IPS-15b (cell line): ENCODE measurements around the gene MTIF2.
A peak's percentile ranks its signal among the peaks of the same experiment; 100 is the strongest.

Source experiments
- H3K27me3 ChIP-seq: one replicate; pipeline ENCODE4 v1.6.1; 2013; ENCODE audit warnings: low read length; ENCODE audit not compliant: control insufficient read depth, insufficient read depth
- H3K36me3 ChIP-seq: one replicate; pipeline ENCODE4 v1.6.1; 2013; ENCODE audit warnings: low read length; ENCODE audit not compliant: control insufficient read depth, insufficient read depth
- H3K4me1 ChIP-seq: one replicate; pipeline ENCODE4 v1.6.1; 2013; ENCODE audit warnings: mild to moderate bottlenecking, low read length; ENCODE audit not compliant: control insufficient read depth, insufficient read depth
- H3K4me3 ChIP-seq: one replicate; pipeline ENCODE4 v1.5.1; 2013; ENCODE audit warnings: low read depth, low read length
- H3K9ac ChIP-seq: one replicate; pipeline ENCODE4 v1.6.1; 2013; ENCODE audit warnings: low read depth, mild to moderate bottlenecking, low read length
- H3K9me3 ChIP-seq: one replicate; pipeline ENCODE4 v1.6.1; 2013; ENCODE audit warnings: mild to moderate bottlenecking, low read length; ENCODE audit not compliant: control insufficient read depth, insufficient read depth

Gene MTIF2

DNA sequence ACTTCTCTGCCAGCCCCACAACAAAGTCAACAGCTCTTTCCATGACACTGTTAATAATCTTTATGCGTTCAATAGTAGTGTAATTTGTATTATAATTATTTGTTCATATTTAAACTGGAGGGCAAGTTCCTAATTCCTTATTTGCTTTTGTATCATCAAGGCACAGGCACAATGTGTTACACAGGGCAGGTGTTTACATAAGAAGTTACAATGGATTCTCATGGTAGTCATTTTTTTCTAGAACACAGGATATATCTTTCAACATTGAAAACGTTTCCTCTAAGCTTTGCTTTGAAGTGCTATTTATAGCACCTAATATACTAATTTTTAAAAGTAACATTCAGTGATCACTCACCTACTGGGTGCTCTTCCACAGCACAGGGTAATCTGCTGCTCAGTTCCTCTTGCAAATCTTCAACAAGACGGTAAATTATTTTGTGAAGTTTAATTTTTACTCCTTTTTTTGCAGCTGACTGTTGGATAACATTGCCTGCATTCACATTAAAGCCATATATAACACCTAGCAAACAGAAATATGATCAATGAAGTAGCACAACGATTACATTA is 29.3 kb downstream of the MTIF2 start:
- H3K9me3 ChIP-seq, result no peaks in the 10 kb centered on the region
- peaks cover 7% of the 10 kb centered on the region for H3K36me3 ChIP-seq
- no peak overlapping the region for H3K4me3 ChIP-seq
- H3K4me1 ChIP-seq, result no peaks in the 10 kb centered on the region
- no peaks in the 10 kb centered on the region for H3K27me3 ChIP-seq
- H3K9ac ChIP-seq, result no peak overlapping the region

DNA sequence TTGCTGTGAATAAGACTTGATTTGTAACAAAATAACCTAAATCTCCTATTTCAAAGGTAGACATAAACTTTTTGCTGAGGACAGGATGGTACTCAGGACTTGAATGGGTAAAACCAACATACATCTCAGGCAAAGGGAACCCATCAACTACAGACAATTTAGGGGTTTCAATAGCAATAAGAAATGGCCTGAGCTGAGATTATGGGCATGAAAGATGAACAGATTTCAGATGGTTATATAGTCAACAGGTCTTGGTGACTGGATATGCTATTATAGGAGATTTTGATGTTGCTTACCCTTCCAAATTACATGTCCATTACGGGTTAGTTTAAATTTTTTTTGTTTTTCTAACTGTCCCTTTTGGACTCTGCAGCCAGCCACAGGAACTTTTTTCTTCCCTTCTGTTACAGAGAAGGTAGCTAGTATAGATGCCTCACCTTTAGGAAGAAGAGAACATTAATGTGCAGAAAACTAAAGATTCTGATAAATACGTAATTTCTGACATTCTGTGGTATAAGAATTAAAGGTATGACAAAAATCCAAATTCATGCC is 32.0 kb downstream of the MTIF2 start:
- Histone ChIP-seq H3K36me3 (peaks cover 16% of the 10 kb centered on the region), H3K4me1 (no peaks in the 10 kb centered on the region), H3K4me3 (no peak overlapping the region), H3K27me3 (no peaks in the 10 kb centered on the region), H3K9me3 (no peaks in the 10 kb centered on the region), H3K9ac (no peak overlapping the region)

DNA sequence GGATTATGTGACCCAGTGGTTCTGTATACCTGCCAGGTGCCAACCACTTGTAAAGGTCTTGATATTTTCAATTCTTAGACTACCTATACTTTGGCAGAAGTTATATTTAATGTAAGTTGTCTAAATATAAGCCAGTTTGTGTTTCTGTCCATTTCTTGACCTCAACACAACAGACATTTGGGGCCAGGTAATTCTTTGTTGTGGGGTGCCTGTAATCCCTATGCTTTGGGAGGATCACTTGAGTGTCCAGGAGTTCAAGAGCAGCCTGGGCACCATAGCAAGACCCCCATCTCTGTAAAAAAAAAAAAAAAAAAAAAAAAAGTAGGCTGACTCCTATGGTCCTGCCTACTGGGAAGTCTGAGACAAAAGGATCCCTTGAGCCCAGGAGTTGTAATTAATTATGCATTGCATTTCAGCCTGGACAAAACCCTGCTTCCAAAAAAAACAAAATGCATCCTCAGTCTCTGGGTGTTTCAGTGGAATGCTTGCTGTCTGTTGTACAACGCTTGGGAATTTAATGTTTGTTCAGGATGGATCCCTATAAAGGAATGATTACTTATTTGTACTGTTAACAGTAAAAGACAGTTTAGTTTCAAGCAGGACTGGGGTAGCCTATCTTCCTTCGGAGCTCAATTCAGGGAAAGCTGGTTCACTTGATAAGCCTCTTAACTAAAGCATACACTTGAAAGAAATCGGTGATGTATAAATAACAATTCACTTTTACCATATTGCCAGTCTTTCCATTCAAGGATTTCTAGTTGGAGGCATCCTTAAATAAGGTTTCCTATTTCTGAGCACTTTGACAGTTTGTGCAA is 33.1 kb downstream of the MTIF2 start:
- H3K27me3 ChIP-seq, result no peaks in the 10 kb centered on the region
- H3K36me3 ChIP-seq, result peaks cover 16% of the 10 kb centered on the region
- H3K4me3 ChIP-seq, result no peak overlapping the region
- no peaks in the 10 kb centered on the region for H3K9me3 ChIP-seq
- no peaks in the 10 kb centered on the region for H3K4me1 ChIP-seq
- no peak overlapping the region for H3K9ac ChIP-seq

DNA sequence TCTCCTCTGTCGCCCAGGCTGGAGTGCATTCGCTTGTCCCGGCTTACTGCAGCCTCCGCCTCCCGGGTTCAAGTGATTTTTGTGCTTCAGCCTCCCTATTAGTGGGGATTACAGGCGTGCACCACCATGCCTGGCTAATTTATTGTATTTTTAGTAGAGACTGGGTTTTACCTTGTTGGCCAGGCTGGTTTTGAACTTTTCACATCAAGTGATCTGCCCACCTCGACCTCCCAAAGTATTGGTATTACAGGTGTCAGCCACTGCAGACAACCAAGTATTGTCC is 35.4 kb downstream of the MTIF2 start:
- Histone ChIP-seq H3K36me3 (peaks cover 16% of the 10 kb centered on the region), H3K9ac (peak overlapping the region; percentile 84), H3K4me3 (peak overlapping the region; percentile 98), H3K9me3 (no peaks in the 10 kb centered on the region), H3K27me3 (no peaks in the 10 kb centered on the region), H3K4me1 (no peaks in the 10 kb centered on the region)

DNA sequence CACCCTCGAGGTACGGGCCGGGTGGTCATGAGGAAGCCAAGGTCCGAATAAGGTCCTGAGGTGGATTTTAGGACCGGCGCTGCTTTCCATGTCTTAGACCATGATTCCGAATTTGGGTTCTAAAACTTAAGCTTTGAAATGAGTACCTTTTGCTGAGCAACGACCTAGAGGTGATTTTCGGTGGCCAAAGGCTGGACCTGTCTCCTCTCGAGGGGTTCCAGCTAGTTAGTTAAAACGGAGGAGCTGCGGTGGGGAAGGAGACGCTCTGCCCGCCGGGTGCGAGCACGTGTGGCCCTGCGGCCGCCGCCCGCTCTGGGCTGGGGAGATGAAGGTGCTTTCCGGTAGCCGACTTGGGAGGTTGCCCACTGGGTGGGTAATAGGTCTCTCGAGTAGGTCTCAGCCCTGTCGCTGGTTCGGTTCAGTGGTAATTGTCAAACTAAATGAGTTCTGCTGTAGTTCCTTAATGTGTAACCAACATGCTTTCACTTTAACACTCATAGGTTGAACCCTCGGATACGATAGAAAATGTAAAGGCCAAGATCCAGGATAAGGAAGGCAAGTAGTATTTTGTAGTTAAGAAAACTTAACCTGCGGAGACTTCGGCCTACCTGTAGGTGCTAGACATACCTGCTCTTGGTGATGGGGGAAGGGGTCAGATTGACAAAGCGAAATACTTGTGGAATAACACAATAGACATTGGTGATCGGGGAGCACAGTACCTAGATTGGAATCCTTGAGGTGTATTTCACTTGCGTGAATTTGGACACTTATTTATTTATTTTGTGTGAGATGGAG is 36.0 kb downstream of the MTIF2 start:
- peaks cover 16% of the 10 kb centered on the region for H3K36me3 ChIP-seq
- H3K9me3 ChIP-seq, result no peaks in the 10 kb centered on the region
- no peaks in the 10 kb centered on the region for H3K27me3 ChIP-seq
- peak overlapping the region; percentile 84 for H3K9ac ChIP-seq
- no peaks in the 10 kb centered on the region for H3K4me1 ChIP-seq
- peak overlapping the region; percentile 98 for H3K4me3 ChIP-seq

DNA sequence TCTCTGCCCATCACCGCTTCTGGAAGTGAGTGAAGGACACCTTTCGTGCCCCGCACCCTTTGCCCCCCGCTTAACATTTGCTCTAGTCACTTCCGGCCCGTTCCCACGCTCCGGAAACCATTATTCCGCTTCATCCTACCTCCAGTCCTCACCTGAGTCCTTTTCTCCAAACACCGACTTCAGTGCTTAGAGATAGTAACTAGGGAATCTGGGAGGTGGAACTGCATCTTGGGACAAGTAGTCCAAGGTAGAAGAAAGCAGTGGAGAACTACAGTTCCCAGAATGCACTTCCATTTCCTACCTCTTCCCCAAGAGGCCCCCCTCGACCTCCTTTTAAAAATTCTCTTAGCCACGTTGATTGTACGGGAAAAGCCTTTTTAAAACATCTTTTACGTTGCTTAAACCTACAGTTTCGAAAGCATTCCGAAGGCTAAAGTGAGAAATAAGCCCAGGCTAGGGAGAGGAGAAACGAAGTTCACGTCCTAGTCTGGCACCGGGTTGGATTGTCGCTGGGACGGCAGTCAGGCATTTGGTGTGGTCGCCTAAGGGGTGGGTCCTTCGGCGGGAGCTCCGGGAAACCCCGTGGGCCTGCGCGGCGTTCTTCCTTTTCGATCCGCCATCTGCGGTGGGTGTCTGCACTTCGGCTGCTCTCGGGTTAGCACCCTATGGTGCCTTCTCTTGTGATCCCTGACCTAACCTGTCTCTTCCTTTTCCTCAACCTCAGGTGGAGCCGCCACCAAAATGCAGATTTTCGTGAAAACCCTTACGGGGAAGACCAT is 36.8 kb downstream of the MTIF2 start, which contains the start of the genes CLHC1 and RPS27A:
TSS of gene CLHC1 (minus strand) at position 210 of the 779 bp plus-strand sequence. CDS start 9,882 bp downstream, outside the sequence.
TSS of gene RPS27A (plus strand) at position 605 of the 779 bp plus-strand sequence. CDS start at position 742, 137 bp downstream.
- no peaks in the 10 kb centered on the region for H3K4me1 ChIP-seq
- no peaks in the 10 kb centered on the region for H3K9me3 ChIP-seq
- H3K4me3 ChIP-seq, result peak within 1 kb of the TSS; percentile 98
- H3K9ac ChIP-seq, result peak within 1 kb of the TSS; percentile 84
- no peaks in the 10 kb centered on the region for H3K27me3 ChIP-seq
- peaks cover 16% of the 10 kb centered on the region for H3K36me3 ChIP-seq

DNA sequence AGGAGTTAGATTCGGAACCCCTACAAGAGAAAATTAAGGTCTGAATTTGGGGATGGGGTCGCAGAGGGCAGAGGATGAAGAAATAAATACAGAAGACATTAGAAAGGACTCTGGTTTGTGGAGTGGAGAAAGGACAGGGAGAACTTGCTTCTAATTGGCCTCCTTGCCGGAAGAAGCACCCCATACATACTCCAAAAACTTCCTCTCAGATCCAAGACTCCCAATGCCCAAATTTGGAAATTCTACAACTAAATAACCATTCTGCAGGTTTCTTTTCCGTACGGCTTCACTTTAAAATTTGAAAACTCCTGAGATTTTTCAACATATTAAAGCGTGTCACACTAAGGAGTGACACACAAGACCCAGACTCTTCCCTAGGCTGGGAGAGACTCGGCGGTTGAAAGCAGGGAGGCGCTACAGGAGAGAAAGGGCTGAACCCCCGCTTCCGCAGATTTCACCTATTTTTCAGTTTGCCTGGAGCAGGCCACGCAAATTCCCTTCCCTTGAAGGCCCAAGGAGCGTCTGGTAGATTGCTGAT is 37.4 kb downstream of the MTIF2 start:
- Histone ChIP-seq H3K9me3 (no peaks in the 10 kb centered on the region), H3K9ac (peak overlapping the region; percentile 84), H3K4me3 (peak overlapping the region; percentile 98), H3K36me3 (peaks cover 16% of the 10 kb centered on the region), H3K4me1 (no peaks in the 10 kb centered on the region), H3K27me3 (no peaks in the 10 kb centered on the region)

DNA sequence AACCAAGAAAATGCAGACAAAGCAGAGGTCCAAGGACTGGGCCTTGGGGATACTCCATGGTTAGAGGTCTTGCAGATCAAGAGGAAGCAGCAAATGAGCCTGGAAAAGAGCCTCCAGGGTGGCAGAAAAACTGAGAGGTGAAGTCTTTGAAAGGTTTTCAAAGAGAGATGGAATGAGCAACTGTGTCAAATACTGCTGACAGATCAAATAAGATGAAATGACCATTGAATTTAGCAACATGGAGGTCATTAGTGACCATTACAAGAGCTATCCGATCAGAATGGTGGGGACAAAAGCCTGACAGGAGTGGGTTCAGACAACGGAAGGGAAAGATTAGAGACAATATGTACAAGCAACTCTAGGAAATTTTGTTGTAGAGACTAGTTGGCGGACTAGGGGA is 38.5 kb downstream of the MTIF2 start:
- H3K4me1 ChIP-seq, result no peaks in the 10 kb centered on the region
- no peaks in the 10 kb centered on the region for H3K9me3 ChIP-seq
- H3K36me3 ChIP-seq, result peaks cover 10% of the 10 kb centered on the region
- H3K27me3 ChIP-seq, result no peaks in the 10 kb centered on the region
- no peak overlapping the region for H3K4me3 ChIP-seq
- H3K9ac ChIP-seq, result no peak overlapping the region

DNA sequence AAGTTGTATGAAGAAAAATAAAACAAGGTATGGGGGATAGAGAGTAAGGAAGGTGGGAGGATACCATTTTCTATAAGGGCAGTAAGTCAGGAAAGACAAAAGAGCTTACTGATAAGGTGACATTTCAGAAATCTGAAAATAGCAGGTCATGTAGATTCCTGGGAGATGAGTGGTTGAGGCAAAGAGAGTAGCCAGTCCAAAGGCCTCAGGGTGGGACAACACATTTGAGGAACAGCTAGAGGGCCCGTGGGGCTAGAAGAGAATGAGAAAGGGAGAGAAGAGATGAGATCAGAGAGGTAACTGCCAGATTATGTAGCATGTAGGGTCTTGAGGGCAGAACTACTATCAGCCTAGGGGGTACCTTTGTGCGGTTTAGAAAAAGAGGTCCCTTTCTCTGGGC is 39.8 kb downstream of the MTIF2 start:
- Histone ChIP-seq H3K9ac (no peak overlapping the region), H3K36me3 (peaks cover 9% of the 10 kb centered on the region), H3K4me1 (no peaks in the 10 kb centered on the region), H3K27me3 (no peaks in the 10 kb centered on the region), H3K9me3 (no peaks in the 10 kb centered on the region), H3K4me3 (no peak overlapping the region)

DNA sequence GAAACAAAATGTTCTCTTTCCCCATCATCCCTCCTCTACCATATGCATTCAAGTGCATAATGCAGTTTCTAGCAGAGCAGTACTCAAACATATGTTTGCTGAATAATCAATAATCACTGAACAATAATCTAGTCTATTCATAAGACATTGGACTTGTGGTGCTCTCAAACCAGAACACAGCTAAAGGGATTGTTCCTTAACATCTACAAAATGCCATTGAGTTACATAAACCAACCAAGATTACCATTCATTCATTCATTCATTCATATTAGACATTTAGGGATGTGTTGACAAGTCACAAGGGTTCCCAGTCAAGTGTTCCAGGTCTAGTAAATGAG is 40.8 kb downstream of the MTIF2 start:
- no peak overlapping the region for H3K9ac ChIP-seq
- no peaks in the 10 kb centered on the region for H3K27me3 ChIP-seq
- H3K36me3 ChIP-seq, result peaks cover 4% of the 10 kb centered on the region
- no peaks in the 10 kb centered on the region for H3K9me3 ChIP-seq
- H3K4me3 ChIP-seq, result no peak overlapping the region
- no peaks in the 10 kb centered on the region for H3K4me1 ChIP-seq
